ENCODE measurements around the gene CAMK1. TPM values are rescaled to one million over a fixed set of nuclear protein-coding genes. Genes with fewer than 3 reads are reported as not detected.
A peak's percentile ranks its signal among the peaks of the same experiment; 100 is the strongest.

The CAMK1 gene
- total and polyA plus RNA-seq, 9 of the 15 experiments (the other 6 are each of a cell fraction or from before 2014, with no cell fraction given): 0.23 to 10.7 (median 6.0) TPM

- H3K4me3 ChIP-seq: no peak overlapping the region
- WGBS (ENCODE audit: insufficient coverage, low coverage, missing lambda C conversion rate): 95% methylated on average over 5 of the region's 5 CpGs
- in situ Hi-C loops (cut with MboI) (no loop called here), intact Hi-C loops (cut with micrococcal nuclease) (no loop called here)
- no peaks in the 10 kb centered on the region for H3K9me3 ChIP-seq (replicated peaks; ENCODE audit: control insufficient read depth, insufficient read depth, low read depth, low read length)
- POLR2A ChIA-PET: interaction anchor here (0.7 to 6.7 kb wide), 8 partner anchors 10 to 60 kb away, joined by 3 to 49 read pairs (median 4); partner anchors contain the start of genes ARPC4, RPUSD3 and TADA3
- ATAC-seq (no peak), FAIRE-seq (no peak), DNase-seq (ENCODE audit: extremely low read depth in 1 of 4, low spot score in 3 of 4) (no peak)
- H4K20me1 ChIP-seq (replicated peaks; ENCODE audit: control insufficient read depth, insufficient read depth, low read length): 0 out of 2 replicates have a peak, but pooled peaks cover 3% of the 10 kb centered on the region
- no peaks in the 10 kb centered on the region for H3K27me3 ChIP-seq (ENCODE audit: control insufficient read depth in 2 of 2, insufficient read depth in 2 of 2, low read length in 2 of 2)
- TF ChIP-seq FOXK2 (conservative IDR thresholded peaks at IDR 0.05 in 1 of 2, IDR thresholded peaks at IDR 0.05 in 1 of 2; ENCODE audit: low read depth in 2 of 2) (no peak), TGIF2 (CRISPR knock-in tag; IDR thresholded peaks at IDR 0.05) (no peak), MAFK (IDR thresholded peaks at IDR 0.05; ENCODE audit: low read length) (no peak), ZNF134 (CRISPR knock-in tag; conservative IDR thresholded peaks at IDR 0.05) (no peak), CREB3 (tag; conservative IDR thresholded peaks at IDR 0.05; ENCODE audit: low read depth) (no peak), NFRKB (IDR thresholded peaks at IDR 0.05; ENCODE audit: low read depth) (no peak), PRPF4 (IDR thresholded peaks at IDR 0.05; ENCODE audit: insufficient read depth, low read depth, low read length, poor library complexity, severe bottlenecking) (no peak), MAZ (CRISPR knock-in tag; conservative IDR thresholded peaks at IDR 0.05 in 1 of 2, IDR thresholded peaks at IDR 0.05 in 1 of 2) (no peak), RAD51 (IDR thresholded peaks at IDR 0.05; ENCODE audit: borderline replicate concordance, low read depth) (no peak), FUS (optimal IDR thresholded peaks at IDR 0.05; ENCODE audit: low read depth, low read length) (no peak), ZNF354B (CRISPR knock-in tag; IDR thresholded peaks at IDR 0.05) (no peak), MAFF (IDR thresholded peaks at IDR 0.05; ENCODE audit: low read length) (no peak)
- TF ChIP-seq, protein P1, sequence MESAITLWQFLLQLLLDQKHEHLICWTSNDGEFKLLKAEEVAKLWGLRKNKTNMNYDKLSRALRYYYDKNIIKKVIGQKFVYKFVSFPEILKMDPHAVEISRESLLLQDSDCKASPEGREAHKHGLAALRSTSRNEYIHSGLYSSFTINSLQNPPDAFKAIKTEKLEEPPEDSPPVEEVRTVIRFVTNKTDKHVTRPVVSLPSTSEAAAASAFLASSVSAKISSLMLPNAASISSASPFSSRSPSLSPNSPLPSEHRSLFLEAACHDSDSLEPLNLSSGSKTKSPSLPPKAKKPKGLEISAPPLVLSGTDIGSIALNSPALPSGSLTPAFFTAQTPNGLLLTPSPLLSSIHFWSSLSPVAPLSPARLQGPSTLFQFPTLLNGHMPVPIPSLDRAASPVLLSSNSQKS (CRISPR knock-in tag; IDR thresholded peaks at IDR 0.05): no peak
- TF ChIP-seq, protein P2, sequence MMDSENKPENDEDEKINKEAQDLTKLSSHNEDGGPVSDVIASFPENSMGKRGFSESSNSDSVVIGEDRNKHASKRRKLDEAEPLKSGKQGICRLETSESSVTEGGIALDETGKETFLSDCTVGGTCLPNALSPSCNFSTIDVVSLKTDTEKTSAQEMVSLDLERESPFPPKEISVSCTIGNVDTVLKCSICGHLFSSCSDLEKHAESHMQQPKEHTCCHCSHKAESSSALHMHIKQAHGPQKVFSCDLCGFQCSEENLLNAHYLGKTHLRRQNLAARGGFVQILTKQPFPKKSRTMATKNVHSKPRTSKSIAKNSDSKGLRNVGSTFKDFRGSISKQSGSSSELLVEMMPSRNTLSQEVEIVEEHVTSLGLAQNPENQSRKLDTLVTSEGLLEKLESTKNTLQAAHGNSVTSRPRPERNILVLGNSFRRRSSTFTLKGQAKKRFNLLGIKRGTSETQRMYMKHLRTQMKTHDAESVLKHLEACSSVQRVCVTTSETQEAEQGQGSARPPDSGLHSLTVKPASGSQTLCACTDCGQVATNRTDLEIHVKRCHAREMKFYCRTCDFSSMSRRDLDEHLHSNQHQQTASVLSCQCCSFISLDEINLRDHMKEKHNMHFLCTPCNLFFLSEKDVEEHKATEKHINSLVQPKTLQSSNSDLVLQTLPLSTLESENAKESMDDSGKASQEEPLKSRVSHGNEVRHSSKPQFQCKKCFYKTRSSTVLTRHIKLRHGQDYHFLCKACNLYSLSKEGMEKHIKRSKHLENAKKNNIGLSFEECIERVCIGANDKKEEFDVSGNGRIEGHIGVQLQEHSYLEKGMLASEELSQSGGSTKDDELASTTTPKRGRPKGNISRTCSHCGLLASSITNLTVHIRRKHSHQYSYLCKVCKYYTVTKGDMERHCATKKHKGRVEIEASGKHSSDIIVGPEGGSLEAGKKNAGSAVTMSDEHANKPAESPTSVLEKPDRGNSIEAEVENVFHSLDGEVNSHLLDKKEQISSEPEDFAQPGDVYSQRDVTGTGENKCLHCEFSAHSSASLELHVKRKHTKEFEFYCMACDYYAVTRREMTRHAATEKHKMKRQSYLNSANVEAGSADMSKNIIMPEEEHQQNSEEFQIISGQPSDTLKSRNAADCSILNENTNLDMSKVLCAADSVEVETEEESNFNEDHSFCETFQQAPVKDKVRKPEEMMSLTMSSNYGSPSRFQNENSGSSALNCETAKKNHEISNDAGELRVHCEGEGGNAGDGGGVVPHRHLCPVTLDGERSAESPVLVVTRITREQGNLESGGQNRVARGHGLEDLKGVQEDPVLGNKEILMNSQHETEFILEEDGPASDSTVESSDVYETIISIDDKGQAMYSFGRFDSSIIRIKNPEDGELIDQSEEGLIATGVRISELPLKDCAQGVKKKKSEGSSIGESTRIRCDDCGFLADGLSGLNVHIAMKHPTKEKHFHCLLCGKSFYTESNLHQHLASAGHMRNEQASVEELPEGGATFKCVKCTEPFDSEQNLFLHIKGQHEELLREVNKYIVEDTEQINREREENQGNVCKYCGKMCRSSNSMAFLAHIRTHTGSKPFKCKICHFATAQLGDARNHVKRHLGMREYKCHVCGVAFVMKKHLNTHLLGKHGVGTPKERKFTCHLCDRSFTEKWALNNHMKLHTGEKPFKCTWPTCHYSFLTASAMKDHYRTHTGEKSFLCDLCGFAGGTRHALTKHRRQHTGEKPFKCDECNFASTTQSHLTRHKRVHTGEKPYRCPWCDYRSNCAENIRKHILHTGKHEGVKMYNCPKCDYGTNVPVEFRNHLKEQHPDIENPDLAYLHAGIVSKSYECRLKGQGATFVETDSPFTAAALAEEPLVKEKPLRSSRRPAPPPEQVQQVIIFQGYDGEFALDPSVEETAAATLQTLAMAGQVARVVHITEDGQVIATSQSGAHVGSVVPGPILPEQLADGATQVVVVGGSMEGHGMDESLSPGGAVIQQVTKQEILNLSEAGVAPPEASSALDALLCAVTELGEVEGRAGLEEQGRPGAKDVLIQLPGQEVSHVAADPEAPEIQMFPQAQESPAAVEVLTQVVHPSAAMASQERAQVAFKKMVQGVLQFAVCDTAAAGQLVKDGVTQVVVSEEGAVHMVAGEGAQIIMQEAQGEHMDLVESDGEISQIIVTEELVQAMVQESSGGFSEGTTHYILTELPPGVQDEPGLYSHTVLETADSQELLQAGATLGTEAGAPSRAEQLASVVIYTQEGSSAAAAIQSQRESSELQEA (IDR thresholded peaks at IDR 0.05; ENCODE audit: low read depth): no peak
- H3K9me1 ChIP-seq (ENCODE audit: control insufficient read depth, insufficient read depth, low read length): peaks cover 2% of the 10 kb centered on the region
- peaks cover 0 to 4% of the 10 kb centered on the region in 2 experiments; a peak in 2 of 5 replicates for H3K4me1 ChIP-seq (replicated peaks in 1 of 2; ENCODE audit: control insufficient read depth in 2 of 2, insufficient read depth in 2 of 2, low read length in 2 of 2)
- H3K4me2 ChIP-seq (ENCODE audit: insufficient read depth, low read length): no peak overlapping the region
- BruUV-seq (replicated peaks): TSS peak; percentile 9
- CTCF ChIA-PET (ENCODE audit: low intra/inter-chr PET ratio): no interaction called here
- peaks cover 90% of the 10 kb centered on the region for H3K36me3 ChIP-seq (ENCODE audit: control insufficient read depth, insufficient read depth, low read length)
- no peak overlapping the region for H2AFZ ChIP-seq (ENCODE audit: low read depth, low read length)
- no peak overlapping the region for H3K27ac ChIP-seq (ENCODE audit: extremely low read depth, low read depth, low read length)
- no peaks in the 10 kb centered on the region for H3K79me2 ChIP-seq (ENCODE audit: control insufficient read depth, insufficient read depth, low read length)
- no peak overlapping the region for H3K9ac ChIP-seq (ENCODE audit: insufficient read depth in 1 of 2, low read depth in 2 of 2, low read length in 2 of 2)
These were observed 35.2 kb upstream of the CAMK1 start for GRCh38 chr3:9804996-9805395.
